ENCODE data around the gene FARS2. TPM values are rescaled to one million over a fixed set of nuclear protein-coding genes. Genes with fewer than 3 reads are reported as not detected.

FARS2 gene
- total RNA-seq, 3 donors from 2014 or later = 12.0 to 29.6 (median 24.3) TPM

- H3K27ac ChIP-seq = no peak overlapping the region
- DNase-seq (ENCODE audit: low spot score in 2 of 2) = no peak
- TF ChIP-seq POLR2A (IDR thresholded peaks at IDR 0.05) (no peak), POLR2AphosphoS5 (IDR thresholded peaks at IDR 0.05) (no peak)
- TF ChIP-seq, protein P1, sequence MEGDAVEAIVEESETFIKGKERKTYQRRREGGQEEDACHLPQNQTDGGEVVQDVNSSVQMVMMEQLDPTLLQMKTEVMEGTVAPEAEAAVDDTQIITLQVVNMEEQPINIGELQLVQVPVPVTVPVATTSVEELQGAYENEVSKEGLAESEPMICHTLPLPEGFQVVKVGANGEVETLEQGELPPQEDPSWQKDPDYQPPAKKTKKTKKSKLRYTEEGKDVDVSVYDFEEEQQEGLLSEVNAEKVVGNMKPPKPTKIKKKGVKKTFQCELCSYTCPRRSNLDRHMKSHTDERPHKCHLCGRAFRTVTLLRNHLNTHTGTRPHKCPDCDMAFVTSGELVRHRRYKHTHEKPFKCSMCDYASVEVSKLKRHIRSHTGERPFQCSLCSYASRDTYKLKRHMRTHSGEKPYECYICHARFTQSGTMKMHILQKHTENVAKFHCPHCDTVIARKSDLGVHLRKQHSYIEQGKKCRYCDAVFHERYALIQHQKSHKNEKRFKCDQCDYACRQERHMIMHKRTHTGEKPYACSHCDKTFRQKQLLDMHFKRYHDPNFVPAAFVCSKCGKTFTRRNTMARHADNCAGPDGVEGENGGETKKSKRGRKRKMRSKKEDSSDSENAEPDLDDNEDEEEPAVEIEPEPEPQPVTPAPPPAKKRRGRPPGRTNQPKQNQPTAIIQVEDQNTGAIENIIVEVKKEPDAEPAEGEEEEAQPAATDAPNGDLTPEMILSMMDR (IDR thresholded peaks at IDR 0.05) = no peak
- no peaks in the 10 kb centered on the region for H3K9me3 ChIP-seq
- no peaks in the 10 kb centered on the region for H3K27me3 ChIP-seq
- intact Hi-C loops (cut with DNase I; ENCODE audit: low total_unique reads) = no loop called here
- H3K4me3 ChIP-seq = no peak overlapping the region
- H3K36me3 ChIP-seq = no peaks in the 10 kb centered on the region
- H3K4me1 ChIP-seq = no peaks in the 10 kb centered on the region
These were observed 33.3 kb downstream of the FARS2 start for GRCh38 chr6:5294392-5295211.

DNA sequence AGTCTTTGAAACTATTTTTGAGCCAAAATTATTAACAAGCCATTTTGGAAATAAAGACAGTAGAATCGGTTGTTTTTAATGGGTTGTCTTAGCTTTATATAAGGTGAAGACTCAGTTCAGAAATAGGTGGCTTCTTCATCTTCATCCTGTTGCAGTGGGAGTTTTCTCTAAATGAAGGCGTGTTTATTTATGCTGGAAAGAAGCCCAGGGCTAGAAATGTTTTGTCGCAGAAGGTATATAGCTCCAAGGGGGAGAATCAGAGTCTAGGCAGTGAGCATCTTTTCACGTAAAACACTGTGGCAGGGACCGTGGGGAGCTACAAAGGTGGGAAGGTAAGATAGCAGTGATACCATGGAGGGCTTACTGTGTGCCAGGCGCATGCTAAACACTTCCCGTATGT, 34.3 kb downstream of the FARS2 start:
- Histone ChIP-seq H3K27me3 (no peaks in the 10 kb centered on the region), H3K4me3 (no peak overlapping the region), H3K4me1 (no peaks in the 10 kb centered on the region), H3K27ac (no peak overlapping the region), H3K9me3 (no peaks in the 10 kb centered on the region), H3K36me3 (no peaks in the 10 kb centered on the region)
- TF ChIP-seq POLR2A (IDR thresholded peaks at IDR 0.05) = no peak
- TF ChIP-seq, protein P1 (IDR thresholded peaks at IDR 0.05) = no peak
- TF ChIP-seq POLR2AphosphoS5 (IDR thresholded peaks at IDR 0.05) = no peak
- no peak for DNase-seq (ENCODE audit: low spot score in 2 of 2)
- intact Hi-C loops (cut with DNase I; ENCODE audit: low total_unique reads) = no loop called here

DNA sequence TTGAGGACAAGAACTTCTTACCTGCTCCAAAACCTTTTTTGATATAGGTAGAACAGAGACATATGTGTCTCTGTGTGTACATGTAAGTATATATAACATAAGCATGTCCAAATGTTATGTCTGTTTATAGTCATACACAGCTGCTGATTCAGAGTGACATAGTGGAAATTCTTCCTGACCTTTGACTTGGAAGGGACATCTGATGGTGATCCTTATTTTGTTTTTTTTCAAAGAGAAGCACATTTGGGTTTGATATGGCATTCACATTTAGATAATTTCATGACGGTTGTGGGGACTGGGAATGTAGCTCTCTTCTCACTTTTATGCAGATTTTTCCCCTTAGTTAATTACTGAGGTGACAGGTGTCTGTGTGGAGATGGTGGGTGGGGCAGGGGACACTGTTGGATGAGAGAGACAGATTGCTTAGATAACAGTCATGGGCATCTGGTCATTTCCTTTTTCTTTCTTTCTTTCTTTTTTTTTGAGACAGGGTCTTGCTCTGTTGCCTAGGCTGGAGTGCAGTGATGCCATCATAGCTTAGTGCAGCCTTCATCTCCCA, 39.0 kb downstream of the FARS2 start:
- no peak for DNase-seq (ENCODE audit: low spot score in 2 of 2)
- Histone ChIP-seq H3K27ac (no peak overlapping the region), H3K27me3 (no peaks in the 10 kb centered on the region), H3K9me3 (no peaks in the 10 kb centered on the region), H3K4me1 (no peaks in the 10 kb centered on the region), H3K4me3 (no peak overlapping the region), H3K36me3 (no peaks in the 10 kb centered on the region)
- TF ChIP-seq POLR2A (IDR thresholded peaks at IDR 0.05) (no peak), POLR2AphosphoS5 (IDR thresholded peaks at IDR 0.05) (no peak)
- TF ChIP-seq, protein P1 (IDR thresholded peaks at IDR 0.05) = no peak
- intact Hi-C loops (cut with DNase I; ENCODE audit: low total_unique reads) = no loop called here

DNA sequence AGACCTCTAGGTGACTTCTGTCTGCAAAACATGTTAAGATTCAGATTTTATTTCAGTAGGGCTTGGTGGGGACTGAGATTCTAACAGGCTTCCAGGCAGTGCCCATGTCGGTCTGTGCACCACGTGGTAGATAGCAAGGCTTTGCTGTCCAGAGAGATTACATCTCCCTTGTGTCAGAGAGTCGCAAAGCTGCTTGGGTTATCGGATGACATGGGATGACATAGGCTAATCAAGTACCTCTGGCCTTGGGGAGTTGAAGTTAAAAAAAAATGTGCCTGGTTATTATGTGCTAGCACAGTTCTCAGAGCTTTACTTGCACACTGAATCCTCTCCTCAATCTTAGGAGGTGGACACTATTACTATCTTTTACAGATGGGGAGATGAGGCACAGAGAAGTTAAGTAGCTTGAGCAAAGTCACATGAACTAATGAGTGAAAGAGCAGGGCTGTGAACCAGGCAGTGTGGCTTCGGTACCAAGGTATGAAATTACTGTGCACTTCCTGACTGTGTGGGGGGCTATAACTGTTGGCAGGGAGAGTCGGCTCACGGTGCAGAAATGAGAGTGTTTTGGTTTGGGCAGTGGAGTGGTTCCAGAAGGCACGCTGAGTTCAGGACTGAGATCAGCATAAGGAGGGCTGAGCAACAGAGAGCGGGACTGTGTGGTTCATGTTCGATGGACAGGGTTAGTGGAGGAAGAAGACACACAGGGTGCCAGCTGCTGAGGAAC, 41.1 kb downstream of the FARS2 start:
- no peak for TF ChIP-seq POLR2A (IDR thresholded peaks at IDR 0.05)
- no peak for TF ChIP-seq POLR2AphosphoS5 (IDR thresholded peaks at IDR 0.05)
- TF ChIP-seq, protein P1 (IDR thresholded peaks at IDR 0.05) = no peak
- DNase-seq (ENCODE audit: low spot score in 2 of 2) = no peak
- Histone ChIP-seq H3K4me3 (no peak overlapping the region), H3K4me1 (no peaks in the 10 kb centered on the region), H3K9me3 (no peaks in the 10 kb centered on the region), H3K27me3 (no peaks in the 10 kb centered on the region), H3K27ac (no peak overlapping the region), H3K36me3 (no peaks in the 10 kb centered on the region)
- intact Hi-C loops (cut with DNase I; ENCODE audit: low total_unique reads) = no loop called here
